SJSA1 (cell line): ENCODE measurements around the gene ATP7B. TPM values are rescaled to one million over a fixed set of nuclear protein-coding genes. Genes with fewer than 3 reads are reported as not detected.

Experiments
- DNase-seq, 2 experiments: peaks; one replicate each; pipeline ENCODE4 v3.0.0-alpha.2; 2015 to 2020; ENCODE audit warnings: low spot score in 2 of 2, low read depth in 1 of 2
- H3K27ac ChIP-seq: fragments of 250-450 bp; sonication (Bioruptor Pico); 2 replicates; pipeline ENCODE4 v1.5.1; 2020; ENCODE audit warnings: mild to moderate bottlenecking, moderate library complexity
- H3K27me3 ChIP-seq: fragments of 250-450 bp; sonication (Bioruptor Pico); replicated peaks from 2 replicates; pipeline ENCODE4 v1.5.1; 2020; ENCODE audit warnings: mild to moderate bottlenecking, moderate library complexity
- H3K36me3 ChIP-seq: fragments of 250-450 bp; sonication (Bioruptor Pico); 2 replicates; pipeline ENCODE4 v1.5.1; 2020; ENCODE audit warnings: mild to moderate bottlenecking
- H3K4me1 ChIP-seq: fragments of 250-450 bp; sonication (Bioruptor Pico); replicated peaks from 2 replicates; pipeline ENCODE4 v1.6.1; 2021; ENCODE audit warnings: mild to moderate bottlenecking
- H3K4me3 ChIP-seq: fragments of 250-450 bp; sonication (Bioruptor Pico); 2 replicates; pipeline ENCODE4 v1.5.1; 2020; ENCODE audit warnings: mild to moderate bottlenecking
- H3K9me3 ChIP-seq: fragments of 250-450 bp; sonication (Bioruptor Pico); replicated peaks from 2 replicates; pipeline ENCODE4 v1.5.1; 2020; ENCODE audit warnings: mild to moderate bottlenecking
- total RNA-seq: library from RNA; depleted of rRNA; stranded (reverse); fragments of >200 nt; shearing (Covaris generic); gene quantifications from 2 replicates; pipeline ENCODE4 v1.2.3, GENCODE V29; 2014

Gene ATP7B
- total RNA-seq, 1 experiment from 2014 or later: 2.2 TPM

- no peak for DNase-seq
- Histone ChIP-seq H3K9me3 (no peaks in the 10 kb centered on the region), H3K4me1 (no peaks in the 10 kb centered on the region), H3K4me3 (no peak within 1 kb of the TSS), H3K27me3 (no peaks in the 10 kb centered on the region), H3K36me3 (peaks cover 53% of the 10 kb centered on the region), H3K27ac (no peak within 1 kb of the TSS)
Observed at GRCh38 chr13:52024481-52024880, 13.2 kb upstream of the ATP7B start, which contains the start of gene UTP14C. UTP14C (plus strand) TSS chr13:52024691; CDS start chr13:52028805, 4,114 bp downstream.

GRCh38 chr13:52022356-52022755 is 11.1 kb upstream of the ATP7B start:
- H3K4me1 ChIP-seq: no peaks in the 10 kb centered on the region
- no peaks in the 10 kb centered on the region for H3K9me3 ChIP-seq
- no peak for DNase-seq
- H3K27ac ChIP-seq: no peak overlapping the region
- peaks cover 49% of the 10 kb centered on the region for H3K36me3 ChIP-seq
- H3K4me3 ChIP-seq: no peak overlapping the region
- no peaks in the 10 kb centered on the region for H3K27me3 ChIP-seq

- DNase-seq: no peak
- H3K27ac ChIP-seq: no peak overlapping the region
- H3K4me1 ChIP-seq: no peaks in the 10 kb centered on the region
- H3K4me3 ChIP-seq: no peak overlapping the region
- H3K27me3 ChIP-seq: no peaks in the 10 kb centered on the region
- H3K36me3 ChIP-seq: peaks cover 43% of the 10 kb centered on the region
- no peaks in the 10 kb centered on the region for H3K9me3 ChIP-seq
Observed at GRCh38 chr13:52020191-52020590, 8.9 kb upstream of the ATP7B start.

- no peak for DNase-seq
- H3K27ac ChIP-seq: no peak overlapping the region
- no peaks in the 10 kb centered on the region for H3K9me3 ChIP-seq
- H3K36me3 ChIP-seq: peaks cover 24% of the 10 kb centered on the region
- H3K4me1 ChIP-seq: no peaks in the 10 kb centered on the region; the same call in none of the 2 replicates
- no peak overlapping the region for H3K4me3 ChIP-seq
- no peaks in the 10 kb centered on the region for H3K27me3 ChIP-seq
Observed at GRCh38 chr13:52016296-52016695, 5.0 kb upstream of the ATP7B start.

GRCh38 chr13:52012512-52012836 is 1.2 kb upstream of the ATP7B start:
- Histone ChIP-seq H3K4me1 (peaks cover 6% of the 10 kb centered on the region), H3K36me3 (peaks cover 4% of the 10 kb centered on the region)

GRCh38 chr13:52011632-52012511 is 622 bp upstream of the ATP7B start, which contains the start of gene ALG11:
ALG11 (plus strand) TSS chr13:52012398; CDS start chr13:52012419, 21 bp downstream.
- Histone ChIP-seq H3K36me3 (peaks cover 4% of the 10 kb centered on the region), H3K4me3 (peak within 1 kb of the TSS; percentile 90), H3K27ac (peak within 1 kb of the TSS; percentile 57), H3K9me3 (no peaks in the 10 kb centered on the region), H3K4me1 (peaks cover 6% of the 10 kb centered on the region), H3K27me3 (peaks cover 10% of the 10 kb centered on the region; the same call in 1 of the 2 replicates)
- peak; percentile 95 to 98 for DNase-seq

More at GRCh38 chr13:52012512-52012836, 1.2 kb upstream of the ATP7B start:
- no peak for DNase-seq
- Histone ChIP-seq H3K27ac (peak overlapping the region; percentile 57), H3K27me3 (peaks cover 10% of the 10 kb centered on the region; the same call in 1 of the 2 replicates), H3K4me3 (peak overlapping the region; percentile 90), H3K9me3 (no peaks in the 10 kb centered on the region)

- Histone ChIP-seq H3K27ac (no peak overlapping the region), H3K27me3 (peaks cover 10% of the 10 kb centered on the region; the same call in 1 of the 2 replicates)
Observed at GRCh38 chr13:52009946-52010345, 1.3 kb downstream of the ATP7B start.

GRCh38 chr13:52006523-52007245 is 4.6 kb downstream of the ATP7B start:
- DNase-seq: no peak
- H3K27ac ChIP-seq: no peak overlapping the region
- peaks cover 10% of the 10 kb centered on the region; the same call in 1 of the 2 replicates for H3K27me3 ChIP-seq
- H3K36me3 ChIP-seq: no peaks in the 10 kb centered on the region; the same call in 1 of the 2 replicates
- H3K4me3 ChIP-seq: no peak overlapping the region
- peaks cover 6% of the 10 kb centered on the region for H3K4me1 ChIP-seq
- H3K9me3 ChIP-seq: no peaks in the 10 kb centered on the region

More at GRCh38 chr13:52009946-52010345, 1.3 kb downstream of the ATP7B start:
- Histone ChIP-seq H3K36me3 (no peaks in the 10 kb centered on the region; the same call in 1 of the 2 replicates), H3K4me3 (no peak overlapping the region), H3K4me1 (peaks cover 6% of the 10 kb centered on the region), H3K9me3 (no peaks in the 10 kb centered on the region)
- no peak for DNase-seq

- Histone ChIP-seq H3K9me3 (no peaks in the 10 kb centered on the region), H3K27me3 (peaks cover 12% of the 10 kb centered on the region; the same call in 1 of the 2 replicates), H3K4me3 (no peak overlapping the region), H3K36me3 (no peaks in the 10 kb centered on the region), H3K4me1 (peaks cover 4% of the 10 kb centered on the region), H3K27ac (no peak overlapping the region)
- DNase-seq: no peak
Observed at GRCh38 chr13:52005841-52006522, 5.3 kb downstream of the ATP7B start.

GRCh38 chr13:52004511-52005170 is 6.6 kb downstream of the ATP7B start:
- Histone ChIP-seq H3K36me3 (no peaks in the 10 kb centered on the region), H3K4me1 (no peaks in the 10 kb centered on the region), H3K4me3 (no peak overlapping the region), H3K27ac (no peak overlapping the region), H3K27me3 (0 out of 2 replicates have a peak, but pooled peaks cover 5% of the 10 kb centered on the region), H3K9me3 (no peaks in the 10 kb centered on the region)
- no peak for DNase-seq

GRCh38 chr13:52003541-52003940 is 7.7 kb downstream of the ATP7B start:
- H3K9me3 ChIP-seq: no peaks in the 10 kb centered on the region
- H3K27me3 ChIP-seq: 0 out of 2 replicates have a peak, but pooled peaks cover 5% of the 10 kb centered on the region
- H3K4me3 ChIP-seq: no peak overlapping the region
- no peaks in the 10 kb centered on the region for H3K36me3 ChIP-seq
- H3K4me1 ChIP-seq: no peaks in the 10 kb centered on the region
- H3K27ac ChIP-seq: no peak overlapping the region
- no peak for DNase-seq

GRCh38 chr13:52002361-52002760 is 8.9 kb downstream of the ATP7B start:
- Histone ChIP-seq H3K4me1 (no peaks in the 10 kb centered on the region), H3K9me3 (no peaks in the 10 kb centered on the region), H3K27me3 (0 out of 2 replicates have a peak, but pooled peaks cover 5% of the 10 kb centered on the region), H3K36me3 (no peaks in the 10 kb centered on the region), H3K27ac (no peak overlapping the region), H3K4me3 (no peak overlapping the region)
- no peak for DNase-seq
